Mucosa of rectum (tissue), 2 donors: ENCODE results near the gene TSTD1.

Experiments used
- H3K27ac ChIP-seq, 2 donors: one replicate each; pipeline ENCODE4 v1.7.0; 2013; ENCODE audit warnings: inconsistent platforms in 2 of 2, low read depth in 2 of 2, low read length in 2 of 2
- H3K27me3 ChIP-seq, 2 donors: one replicate each; pipeline ENCODE4 v1.7.0; 2013; ENCODE audit warnings: low read length in 2 of 2; ENCODE audit not compliant: control insufficient read depth in 2 of 2, insufficient read depth in 2 of 2
- H3K36me3 ChIP-seq, 2 donors: one replicate each; pipeline ENCODE4 v1.7.0; 2013; ENCODE audit warnings: low read length in 2 of 2; ENCODE audit not compliant: control insufficient read depth in 2 of 2, insufficient read depth in 2 of 2
- H3K4me1 ChIP-seq, 2 donors: one replicate each; pipeline ENCODE4 v1.7.0; 2013; ENCODE audit warnings: low read length in 2 of 2, mild to moderate bottlenecking in 1 of 2; ENCODE audit not compliant: control insufficient read depth in 2 of 2, insufficient read depth in 2 of 2
- H3K4me3 ChIP-seq, 2 donors: one replicate each; pipeline ENCODE4 v1.7.0; 2013; ENCODE audit warnings: low read length in 2 of 2
- H3K9ac ChIP-seq, 2 donors: one replicate each; pipeline ENCODE4 v1.7.0; 2013; ENCODE audit warnings: low read length in 2 of 2, low read depth in 1 of 2, mild to moderate bottlenecking in 1 of 2
- H3K9me3 ChIP-seq, 2 donors: one replicate each; pipeline ENCODE4 v1.7.0; 2013; ENCODE audit warnings: low read length in 2 of 2; ENCODE audit not compliant: control insufficient read depth in 2 of 2
- donor health status: healthy.
- donor health status: Normal muscosa, but diverticular disease.

Gene TSTD1

DNA sequence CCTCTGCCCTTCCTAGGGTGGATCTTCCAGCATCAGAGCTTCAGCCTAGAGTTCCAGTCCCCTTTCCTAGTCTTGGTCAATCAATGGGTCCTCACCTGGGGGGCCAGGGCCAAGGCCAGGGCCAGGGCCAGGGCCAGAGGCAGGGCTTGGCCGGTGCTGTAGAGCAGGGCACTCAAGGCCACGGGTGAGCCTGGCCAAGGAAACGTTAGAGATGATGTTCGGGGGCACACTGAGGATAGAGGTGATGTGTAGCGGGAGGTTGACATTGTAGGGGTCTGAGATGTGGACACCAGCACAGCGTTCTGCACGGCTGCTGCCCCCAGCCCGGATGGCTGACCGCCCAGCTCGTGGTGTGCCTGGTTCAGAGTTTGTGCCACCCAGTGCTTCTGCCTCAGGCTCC is 12.5 kb upstream of the TSTD1 start:
- Histone ChIP-seq H3K27ac (no peak overlapping the region), H3K9ac (no peak overlapping the region), H3K9me3 (no peaks in the 10 kb centered on the region), H3K27me3 (no peaks in the 10 kb centered on the region), H3K36me3 (peaks cover 0 to 33% of the 10 kb centered on the region in 2 donors), H3K4me1 (peaks cover 0 to 14% of the 10 kb centered on the region in 2 donors), H3K4me3 (no peak overlapping the region)

DNA sequence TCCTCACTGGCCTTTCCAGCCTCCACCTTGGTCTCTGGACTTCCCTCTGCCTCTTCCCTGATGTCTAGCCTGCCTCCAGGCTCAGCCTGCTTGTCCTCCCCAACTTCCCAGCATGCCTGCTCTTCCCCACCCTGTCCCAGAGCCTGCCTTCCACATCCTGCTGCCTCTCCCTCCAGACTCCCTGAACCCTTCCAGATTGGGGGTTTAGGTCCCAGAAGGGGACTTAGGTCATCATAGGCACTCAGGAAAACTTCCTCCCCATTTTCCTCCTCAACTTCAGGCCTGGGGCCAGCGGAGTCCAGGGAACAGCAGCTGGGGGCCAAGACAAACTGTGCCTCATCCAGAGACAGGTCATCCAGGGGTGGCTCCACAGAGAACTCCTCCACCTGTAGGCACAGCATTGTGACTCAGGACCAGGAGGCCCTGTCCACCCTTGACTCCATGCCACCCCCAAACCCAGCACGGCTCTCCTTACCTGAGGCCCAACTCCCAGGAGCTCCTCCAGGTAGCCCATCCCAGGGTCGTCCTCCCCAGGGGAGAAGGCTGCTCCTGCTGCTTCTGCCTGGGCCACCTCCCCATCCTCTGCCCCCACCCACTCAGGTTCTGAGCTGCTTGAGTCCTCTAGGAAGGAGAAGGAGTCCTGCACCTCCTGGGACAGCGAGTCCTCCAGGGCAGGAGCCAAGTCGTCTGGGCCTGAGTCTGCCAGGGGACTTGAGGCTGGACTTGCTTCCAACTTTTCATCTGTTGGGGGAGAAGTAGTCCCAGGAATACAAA is 10.4 kb upstream of the TSTD1 start:
- H3K9me3 ChIP-seq: no peaks in the 10 kb centered on the region
- H3K36me3 ChIP-seq: peaks cover 0 to 22% of the 10 kb centered on the region in 2 donors
- H3K9ac ChIP-seq: no peak overlapping the region
- H3K27me3 ChIP-seq: no peaks in the 10 kb centered on the region
- H3K27ac ChIP-seq: no peak overlapping the region
- H3K4me1 ChIP-seq: peaks cover 4 to 21% of the 10 kb centered on the region in 2 donors
- H3K4me3 ChIP-seq: no peak overlapping the region

DNA sequence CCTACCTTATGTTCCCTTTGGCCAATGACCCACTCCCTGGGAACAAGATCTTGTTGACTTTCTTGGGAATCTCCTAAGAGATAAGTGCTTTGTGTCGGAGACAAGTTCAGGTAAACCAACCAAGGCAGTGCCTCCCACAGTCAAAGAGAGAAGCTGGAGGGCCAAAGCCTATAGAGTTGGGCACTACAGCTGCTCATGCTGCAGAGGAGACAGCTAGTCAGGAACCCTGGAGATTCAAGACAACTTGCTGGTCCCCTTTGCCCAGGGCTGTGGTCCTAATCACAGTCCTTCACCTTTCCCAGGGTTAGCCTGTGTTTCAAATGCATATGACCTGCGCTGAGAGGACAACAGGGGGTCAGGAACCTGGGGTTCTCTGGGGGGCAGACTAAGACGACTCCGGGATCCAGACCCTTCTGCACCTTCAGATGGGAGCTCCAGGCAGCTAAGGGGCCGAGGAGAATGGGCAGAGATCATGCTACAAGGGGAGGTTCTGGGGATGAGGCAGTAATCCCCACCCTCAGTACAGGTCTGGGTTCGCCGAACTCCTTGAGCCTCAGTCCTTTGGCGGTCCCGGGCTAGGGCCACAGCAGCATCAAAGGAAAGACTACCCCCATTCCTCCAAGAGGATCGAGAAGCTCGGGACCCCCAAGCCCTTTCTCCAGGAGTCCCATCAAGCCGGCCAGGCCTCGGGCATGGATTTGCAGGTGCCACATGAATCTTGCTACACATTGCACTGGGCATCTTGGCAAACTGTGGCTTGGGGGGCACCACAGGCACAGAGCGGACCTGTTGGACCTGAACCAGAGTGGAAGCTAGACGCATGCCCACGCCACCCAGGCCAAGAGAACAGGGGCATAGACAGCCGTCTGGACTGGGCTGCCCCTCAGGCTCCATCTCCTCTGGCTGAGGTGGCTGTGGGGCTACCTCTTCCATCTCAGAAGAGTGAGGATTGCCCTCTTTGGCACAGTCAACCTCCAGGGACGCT is 9.0 kb upstream of the TSTD1 start:
- Histone ChIP-seq H3K4me1 (peaks cover 6 to 22% of the 10 kb centered on the region in 2 donors), H3K36me3 (peaks cover 4 to 14% of the 10 kb centered on the region in 2 donors), H3K9me3 (no peaks in the 10 kb centered on the region), H3K27me3 (no peaks in the 10 kb centered on the region), H3K27ac (peak overlapping the region; percentile 20 to 98), H3K4me3 (no peak overlapping the region), H3K9ac (no peak overlapping the region)

DNA sequence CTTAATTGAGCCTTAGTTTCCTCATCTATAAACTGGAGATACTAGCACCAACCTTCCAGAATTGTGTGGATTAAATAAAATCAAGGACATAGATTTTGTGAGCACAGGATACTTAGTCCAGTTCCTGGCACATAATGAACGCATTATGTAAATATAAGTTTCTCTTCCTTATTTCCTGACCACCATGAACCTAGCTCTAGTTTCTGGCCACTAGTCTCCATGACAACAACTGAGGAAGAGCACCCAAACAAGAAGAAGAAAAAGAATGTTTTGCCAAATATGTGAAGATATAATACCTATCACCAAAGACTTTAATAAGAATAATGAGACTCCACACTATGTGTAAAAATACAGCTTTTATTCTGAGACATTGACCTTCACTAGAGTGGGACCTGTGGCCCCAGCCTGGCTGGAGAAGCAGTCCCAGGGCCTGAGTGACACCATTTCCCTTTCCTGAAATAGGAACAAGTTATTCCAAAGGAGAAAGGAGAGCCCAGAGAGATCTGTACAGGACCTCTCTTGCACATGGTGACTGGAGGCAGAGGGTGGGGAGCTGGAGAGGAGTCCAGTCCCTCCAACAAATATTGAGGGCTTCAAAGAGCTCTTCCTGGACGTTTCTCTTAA is 8.0 kb upstream of the TSTD1 start:
- Histone ChIP-seq H3K9me3 (no peaks in the 10 kb centered on the region), H3K27ac (peak overlapping the region; percentile 94 to 98), H3K4me3 (peak overlapping the region; percentile 78 to 93), H3K27me3 (no peaks in the 10 kb centered on the region), H3K9ac (peak overlapping the region; percentile 96 to 100), H3K4me1 (peaks cover 6 to 22% of the 10 kb centered on the region in 2 donors), H3K36me3 (peaks cover 13 to 17% of the 10 kb centered on the region in 2 donors)

DNA sequence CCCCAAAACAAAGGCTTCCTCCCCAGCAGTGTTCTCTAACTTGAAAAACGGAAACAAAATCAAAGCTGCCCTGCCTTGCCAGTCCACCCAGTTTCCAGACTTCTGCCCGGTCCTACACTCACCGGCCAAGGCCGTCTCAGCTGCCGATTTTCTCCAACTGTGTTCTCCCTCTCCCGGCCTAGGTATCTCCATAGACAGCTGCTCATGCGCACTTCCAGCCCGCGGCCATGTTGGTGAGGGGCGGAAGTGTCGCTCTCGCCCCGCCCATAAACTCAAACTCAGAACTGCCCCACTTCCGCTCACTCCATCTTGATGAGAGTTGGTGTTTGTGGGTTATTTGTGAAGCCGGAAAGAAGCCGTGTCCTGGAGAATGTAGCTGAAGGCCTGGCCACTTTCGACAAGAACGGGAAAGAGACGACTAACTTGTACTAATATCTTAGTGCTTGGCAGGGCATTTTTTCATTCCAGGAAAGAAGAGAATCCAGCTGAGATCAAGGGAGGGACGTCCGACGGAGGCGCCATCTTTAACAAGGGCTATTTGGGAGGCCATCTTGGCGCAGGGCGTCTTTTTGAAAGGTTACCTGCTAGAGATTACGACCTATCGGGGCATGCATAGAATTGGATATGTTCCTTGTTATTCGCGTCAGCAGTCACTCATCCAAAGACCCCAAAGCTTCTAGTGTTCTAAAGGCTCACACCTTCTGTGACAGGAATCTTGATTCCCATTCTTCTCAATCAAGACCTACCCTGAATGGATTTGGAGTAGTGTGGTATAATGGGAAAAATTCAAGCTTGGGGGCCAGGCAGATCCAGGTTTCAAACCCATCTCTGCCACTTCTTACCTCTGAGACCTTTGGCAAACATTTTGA is 7.2 kb upstream of the TSTD1 start, which contains the start of gene USF1:
Gene USF1, minus strand, starts transcription at position 242 of the 869 bp plus-strand sequence. CDS start 2,702 bp downstream, outside the sequence.
- Histone ChIP-seq H3K4me3 (peak within 1 kb of the TSS; percentile 78 to 93), H3K4me1 (peaks cover 6 to 26% of the 10 kb centered on the region in 2 donors), H3K9ac (peak within 1 kb of the TSS; percentile 96 to 100)

DNA sequence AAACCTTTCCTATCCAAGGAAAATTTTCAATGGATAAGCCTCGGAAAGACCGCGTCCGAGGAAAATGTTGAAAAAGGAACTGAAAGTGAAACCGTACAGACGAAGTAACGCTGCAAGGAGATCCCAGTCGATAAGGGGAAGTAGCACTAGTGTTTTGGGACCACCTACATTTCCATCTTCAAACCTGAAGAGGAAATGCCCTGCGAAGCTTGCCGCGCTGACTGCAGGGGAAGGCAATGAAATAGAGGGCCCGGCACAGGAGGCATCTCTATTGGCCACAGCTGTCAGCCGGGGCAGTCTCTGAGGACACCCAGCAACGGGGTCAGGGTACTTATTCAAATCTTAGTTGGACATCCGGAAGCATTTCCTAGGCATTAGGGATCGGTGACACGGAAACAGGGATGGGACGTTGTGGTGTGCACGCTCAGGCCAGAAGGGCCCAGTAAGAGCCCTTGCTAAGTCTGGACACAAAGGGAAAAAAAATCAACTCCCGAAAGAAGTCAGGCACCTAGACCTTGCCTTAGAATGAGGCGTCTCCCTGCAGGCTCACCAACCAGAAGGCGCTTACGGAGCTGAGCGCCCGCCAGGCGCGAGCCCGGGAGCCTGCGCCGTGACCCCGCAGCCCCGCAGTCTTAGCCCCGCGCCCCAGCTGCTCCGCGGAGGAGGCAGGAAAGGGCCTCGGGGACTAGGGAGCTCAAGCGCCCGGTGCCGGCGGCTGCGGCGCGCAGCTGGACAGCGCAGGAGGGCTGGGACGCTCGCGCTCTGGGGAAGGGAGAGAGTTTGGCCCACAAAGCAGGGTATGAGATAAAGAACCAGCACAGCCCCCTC is 6.4 kb upstream of the TSTD1 start:
- Histone ChIP-seq H3K4me1 (peaks cover 8 to 26% of the 10 kb centered on the region in 2 donors), H3K9me3 (no peaks in the 10 kb centered on the region), H3K36me3 (peaks cover 27 to 31% of the 10 kb centered on the region in 2 donors), H3K27me3 (no peaks in the 10 kb centered on the region), H3K4me3 (peak overlapping the region; percentile 78 to 93), H3K27ac (peak overlapping the region; percentile 94 to 98), H3K9ac (peak overlapping the region; percentile 96 to 100)

More for the DNA sequence above, 7.2 kb upstream of the TSTD1 start, which contains the start of gene USF1:
- H3K36me3 ChIP-seq: peaks cover 20 to 23% of the 10 kb centered on the region in 2 donors
- peak within 1 kb of the TSS; percentile 94 to 98 for H3K27ac ChIP-seq
- no peaks in the 10 kb centered on the region for H3K9me3 ChIP-seq
- H3K27me3 ChIP-seq: no peaks in the 10 kb centered on the region

- Histone ChIP-seq H3K9ac (peak overlapping the region; percentile 96 to 100), H3K27ac (peak overlapping the region; percentile 94 to 98), H3K9me3 (no peaks in the 10 kb centered on the region)
Measured at GRCh38 chr1:161044535-161044907, 5.8 kb upstream of the TSTD1 start.

DNA sequence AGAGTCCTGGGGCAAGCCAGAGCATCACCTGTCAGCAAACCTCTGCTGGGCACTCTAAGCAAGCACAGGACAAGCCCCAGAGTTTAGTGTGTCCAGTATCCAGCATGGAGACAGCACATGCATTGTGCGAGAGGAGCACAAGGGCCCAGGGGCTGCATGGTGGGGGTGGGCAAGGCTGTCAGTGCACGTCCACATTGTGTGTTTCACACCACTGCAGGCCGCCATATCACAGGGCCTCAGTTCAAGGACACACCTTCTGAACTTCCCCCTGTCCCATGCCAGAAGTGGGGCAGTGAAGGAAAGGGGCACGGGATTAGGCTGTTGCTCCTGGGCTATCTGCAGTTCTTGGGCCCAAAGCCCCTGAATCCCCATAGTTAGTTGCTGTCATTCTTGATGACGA is 782 bp upstream of the TSTD1 start:
- Histone ChIP-seq H3K27ac (peak overlapping the region; percentile 80 to 95), H3K9ac (peak overlapping the region in 1 of 2 donors; percentile 21), H3K4me1 (peaks cover 27 to 29% of the 10 kb centered on the region in 2 donors), H3K4me3 (peak overlapping the region in 1 of 2 donors; percentile 82), H3K9me3 (no peaks in the 10 kb centered on the region), H3K27me3 (no peaks in the 10 kb centered on the region), H3K36me3 (peaks cover 36 to 40% of the 10 kb centered on the region in 2 donors)

More at GRCh38 chr1:161044535-161044907, 5.8 kb upstream of the TSTD1 start:
- H3K4me3 ChIP-seq: peak overlapping the region; percentile 78 to 93
- H3K27me3 ChIP-seq: no peaks in the 10 kb centered on the region
- H3K36me3 ChIP-seq: peaks cover 33 to 37% of the 10 kb centered on the region in 2 donors
- H3K4me1 ChIP-seq: peaks cover 14 to 30% of the 10 kb centered on the region in 2 donors
